Breast epithelium (tissue), 4 donors: ENCODE measurements around the gene PPFIA2. TPM values are rescaled to one million over a fixed set of nuclear protein-coding genes. Genes with fewer than 3 reads are reported as not detected.

Experiments used
- DNase-seq, 2 donors: peaks; one replicate each; pipeline ENCODE4 v3.0.0-alpha.2; 2019; ENCODE audit warnings: low spot score in 2 of 2
- H3K27ac ChIP-seq, 2 donors: fragments of 200-600 bp; sonication (generic) in 1 of 2; one replicate each; pipeline ENCODE4 v1.5.1; 2016 to 2019; ENCODE audit warnings: mild to moderate bottlenecking in 1 of 2
- H3K27me3 ChIP-seq, 2 donors: fragments of 200-600 bp; sonication (generic) in 1 of 2; one replicate each; pipeline versions ENCODE4 v1.5.1 to v1.6.0; 2017 to 2019; ENCODE audit warnings: control low read depth in 1 of 2, mild to moderate bottlenecking in 1 of 2
- H3K36me3 ChIP-seq: fragments of 200-600 bp; one replicate; pipeline ENCODE4 v1.5.1; 2019
- H3K4me1 ChIP-seq, 2 donors: fragments of 200-600 bp; sonication (generic); one replicate each; pipeline ENCODE4 v1.5.1; 2016 to 2019; ENCODE audit warnings: control low read depth in 1 of 2
- H3K4me3 ChIP-seq, 3 donors: fragments of 200-600 bp; sonication (generic); 1 replicate in 2 of 3; 2 replicates in 1 of 3; pipeline ENCODE4 v1.5.1; 2016 to 2019; ENCODE audit warnings: mild to moderate bottlenecking in 3 of 3, moderate library complexity in 2 of 3
- H3K9me3 ChIP-seq, 2 donors: fragments of 200-600 bp; sonication (generic) in 1 of 2; one replicate each; pipeline ENCODE4 v1.5.1; 2016 to 2019; ENCODE audit warnings: control low read depth in 1 of 2
- POLR2A ChIP-seq: fragments of 450-650 bp; IDR thresholded peaks from one replicate; pipeline ENCODE4 v1.6.1; 2016; ENCODE audit warnings: antibody characterized with exemption, mild to moderate bottlenecking, moderate library complexity
- POLR2AphosphoS5 ChIP-seq, 3 donors: sonication (generic); formaldehyde crosslinking; IDR thresholded peaks; one replicate each; pipeline ENCODE4 v1.6.1; 2017; ENCODE audit warnings: antibody characterized with exemption in 3 of 3
- intact Hi-C: fragments of 100-400 bp; cut with DNase I; formaldehyde crosslinking; loops from one replicate; pipeline ENCODE4 v1.15.1; 2023; ENCODE audit warnings: low total_unique reads
- total RNA-seq, 3 donors: library from RNA; depleted of rRNA; stranded (reverse); fragments of >200 nt; gene quantifications; one replicate each; pipeline ENCODE4 v1.1.0, GENCODE V29; 2016
- TF ChIP-seq, protein P1 (sequence below), 3 donors: fragments of 450-650 bp; IDR thresholded peaks; one replicate each; pipeline ENCODE4 v1.5.1; 2016 to 2017; ENCODE audit warnings: antibody characterized with exemption in 3 of 3, mild to moderate bottlenecking in 3 of 3, moderate library complexity in 3 of 3

PPFIA2 gene
- total RNA-seq, 3 donors from 2014 or later = 0.44 to 3.8 (median 0.98) TPM

DNA sequence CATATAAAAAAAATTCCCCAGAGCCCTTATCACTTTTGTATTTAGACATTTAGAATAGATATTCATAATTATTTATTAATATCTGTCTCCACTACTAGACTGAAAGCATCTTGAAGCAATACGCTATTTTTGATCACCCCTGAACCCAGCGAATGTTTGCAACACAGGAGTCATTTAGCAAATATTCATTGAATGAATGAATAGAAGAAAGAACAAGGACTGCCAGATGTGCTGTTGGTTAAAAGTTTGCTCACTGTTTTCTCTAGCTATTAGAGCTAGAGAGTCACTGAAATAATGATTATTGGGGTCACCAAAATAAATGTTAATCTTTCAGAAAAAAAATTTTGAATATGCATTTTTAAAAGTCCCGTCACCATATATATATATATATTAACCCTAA, 506.9 kb downstream of the PPFIA2 start:
- Histone ChIP-seq H3K27ac (no peak overlapping the region), H3K4me1 (no peaks in the 10 kb centered on the region), H3K27me3 (no peaks in the 10 kb centered on the region), H3K4me3 (no peak overlapping the region), H3K36me3 (no peaks in the 10 kb centered on the region), H3K9me3 (no peaks in the 10 kb centered on the region)
- TF ChIP-seq, protein P1, sequence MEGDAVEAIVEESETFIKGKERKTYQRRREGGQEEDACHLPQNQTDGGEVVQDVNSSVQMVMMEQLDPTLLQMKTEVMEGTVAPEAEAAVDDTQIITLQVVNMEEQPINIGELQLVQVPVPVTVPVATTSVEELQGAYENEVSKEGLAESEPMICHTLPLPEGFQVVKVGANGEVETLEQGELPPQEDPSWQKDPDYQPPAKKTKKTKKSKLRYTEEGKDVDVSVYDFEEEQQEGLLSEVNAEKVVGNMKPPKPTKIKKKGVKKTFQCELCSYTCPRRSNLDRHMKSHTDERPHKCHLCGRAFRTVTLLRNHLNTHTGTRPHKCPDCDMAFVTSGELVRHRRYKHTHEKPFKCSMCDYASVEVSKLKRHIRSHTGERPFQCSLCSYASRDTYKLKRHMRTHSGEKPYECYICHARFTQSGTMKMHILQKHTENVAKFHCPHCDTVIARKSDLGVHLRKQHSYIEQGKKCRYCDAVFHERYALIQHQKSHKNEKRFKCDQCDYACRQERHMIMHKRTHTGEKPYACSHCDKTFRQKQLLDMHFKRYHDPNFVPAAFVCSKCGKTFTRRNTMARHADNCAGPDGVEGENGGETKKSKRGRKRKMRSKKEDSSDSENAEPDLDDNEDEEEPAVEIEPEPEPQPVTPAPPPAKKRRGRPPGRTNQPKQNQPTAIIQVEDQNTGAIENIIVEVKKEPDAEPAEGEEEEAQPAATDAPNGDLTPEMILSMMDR (IDR thresholded peaks at IDR 0.05) = no peak
- TF ChIP-seq POLR2AphosphoS5 (IDR thresholded peaks at IDR 0.05) (no peak), POLR2A (no peak)
- no peak for DNase-seq
- intact Hi-C loops = no loop called here

DNA sequence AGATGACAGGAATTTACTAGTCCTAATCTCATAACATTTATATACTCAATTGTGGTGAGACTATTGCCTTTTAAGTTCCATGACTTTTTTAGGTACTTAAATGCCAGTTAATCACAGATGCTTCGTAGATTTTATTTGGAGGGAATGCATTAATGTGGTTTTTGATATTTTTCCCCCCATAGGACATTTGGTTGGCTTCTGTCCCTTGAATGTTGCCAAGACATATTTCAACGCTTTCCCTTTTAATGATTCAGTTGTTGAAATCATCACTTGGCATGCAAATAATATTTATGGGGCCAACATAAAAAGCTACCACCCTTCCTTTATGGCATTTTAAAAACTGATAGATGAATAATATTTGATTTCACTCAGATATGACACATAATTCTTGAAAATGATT, 509.2 kb downstream of the PPFIA2 start:
- H3K27me3 ChIP-seq = no peaks in the 10 kb centered on the region
- H3K4me3 ChIP-seq = no peak overlapping the region
- intact Hi-C loops = no loop called here
- H3K27ac ChIP-seq = no peak overlapping the region
- no peaks in the 10 kb centered on the region for H3K36me3 ChIP-seq
- no peak for DNase-seq
- TF ChIP-seq, protein P1 (IDR thresholded peaks at IDR 0.05) = no peak
- TF ChIP-seq POLR2A (no peak), POLR2AphosphoS5 (IDR thresholded peaks at IDR 0.05) (no peak)
- H3K9me3 ChIP-seq = no peaks in the 10 kb centered on the region
- H3K4me1 ChIP-seq = no peaks in the 10 kb centered on the region

GRCh38 chr12:81245907-81246570, 513.1 kb downstream of the PPFIA2 start:
- Histone ChIP-seq H3K4me3 (no peak overlapping the region), H3K27ac (no peak overlapping the region), H3K36me3 (no peaks in the 10 kb centered on the region), H3K9me3 (no peaks in the 10 kb centered on the region), H3K27me3 (no peaks in the 10 kb centered on the region), H3K4me1 (no peaks in the 10 kb centered on the region)
- DNase-seq = no peak
- intact Hi-C loops = no loop called here
- TF ChIP-seq, protein P1 (IDR thresholded peaks at IDR 0.05) = no peak
- TF ChIP-seq POLR2A (no peak), POLR2AphosphoS5 (IDR thresholded peaks at IDR 0.05) (no peak)

DNA sequence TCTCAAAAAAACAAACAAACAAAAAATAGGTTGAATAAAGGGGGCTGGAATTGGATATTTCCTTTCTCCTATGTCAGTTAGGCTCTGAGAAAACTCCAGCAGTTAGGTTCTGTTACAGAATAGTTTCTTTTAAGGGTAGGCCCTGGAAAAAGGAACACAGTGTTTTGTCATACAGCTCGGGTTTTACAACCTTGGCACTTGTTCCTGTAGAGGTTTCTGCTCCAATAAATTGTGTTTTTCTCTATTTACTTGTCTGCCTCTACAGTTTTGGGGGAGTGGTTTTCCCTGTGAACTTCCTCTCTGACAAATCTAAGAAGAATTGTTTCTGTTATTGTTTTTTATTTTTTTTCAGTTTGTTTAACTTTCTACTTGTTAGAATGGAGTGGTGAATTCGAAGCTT, 513.7 kb downstream of the PPFIA2 start:
- no peak for DNase-seq

More for the DNA sequence above, 513.7 kb downstream of the PPFIA2 start:
- Histone ChIP-seq H3K9me3 (no peaks in the 10 kb centered on the region), H3K4me3 (no peak overlapping the region), H3K27me3 (no peaks in the 10 kb centered on the region), H3K4me1 (no peaks in the 10 kb centered on the region), H3K27ac (no peak overlapping the region), H3K36me3 (no peaks in the 10 kb centered on the region)
- TF ChIP-seq, protein P1 (IDR thresholded peaks at IDR 0.05) = no peak
- TF ChIP-seq POLR2AphosphoS5 (IDR thresholded peaks at IDR 0.05) (no peak), POLR2A (no peak)
- intact Hi-C loops = no loop called here
